Parathyroid adenoma (tissue), 2 donors: ENCODE measurements around the gene DNAJC6.

ENCODE experiments used
- H2AFZ ChIP-seq: fragments of 300-600 bp; sonication (generic); one replicate; pipeline ENCODE4 v1.7.0; 2017; ENCODE audit warnings: antibody characterized with exemption, mild to moderate bottlenecking
- H3K27ac ChIP-seq: fragments of 300-600 bp; sonication (generic); one replicate; pipeline ENCODE4 v1.7.0; 2017
- H3K27me3 ChIP-seq: fragments of 300-600 bp; sonication (generic); one replicate; pipeline ENCODE4 v1.7.0; 2017; ENCODE audit warnings: low read length; ENCODE audit not compliant: control insufficient read depth, insufficient read depth
- H3K36me3 ChIP-seq: fragments of 300-600 bp; sonication (generic); one replicate; pipeline ENCODE4 v1.7.0; 2017; ENCODE audit warnings: low read length; ENCODE audit not compliant: control insufficient read depth, insufficient read depth
- H3K4me1 ChIP-seq: fragments of 300-600 bp; sonication (generic); one replicate; pipeline ENCODE4 v1.7.0; 2017; ENCODE audit warnings: control low read depth
- H3K4me2 ChIP-seq: fragments of 300-600 bp; sonication (generic); one replicate; pipeline ENCODE4 v1.7.0; 2017; ENCODE audit warnings: low read length
- H3K4me3 ChIP-seq: fragments of 300-600 bp; sonication (generic); one replicate; pipeline ENCODE4 v1.7.0; 2017; ENCODE audit warnings: low read depth, low read length
- H3K79me2 ChIP-seq: fragments of 300-600 bp; sonication (generic); one replicate; pipeline ENCODE4 v1.7.0; 2017; ENCODE audit warnings: control low read depth
- H3K9ac ChIP-seq: fragments of 300-600 bp; sonication (generic); one replicate; pipeline ENCODE4 v1.7.0; 2017; ENCODE audit warnings: mild to moderate bottlenecking
- H3K9me3 ChIP-seq: fragments of 300-600 bp; sonication (generic); one replicate; pipeline ENCODE4 v1.7.0; 2017; ENCODE audit warnings: low read length; ENCODE audit not compliant: control insufficient read depth
- TF ChIP-seq, protein P1 (sequence below): fragments of 300-600 bp; sonication (generic); IDR thresholded peaks from one replicate; pipeline ENCODE4 v1.7.0; 2017; ENCODE audit warnings: antibody characterized with exemption, mild to moderate bottlenecking
- donor health status: primary hyperparathyroidism.

The DNAJC6 gene

DNA sequence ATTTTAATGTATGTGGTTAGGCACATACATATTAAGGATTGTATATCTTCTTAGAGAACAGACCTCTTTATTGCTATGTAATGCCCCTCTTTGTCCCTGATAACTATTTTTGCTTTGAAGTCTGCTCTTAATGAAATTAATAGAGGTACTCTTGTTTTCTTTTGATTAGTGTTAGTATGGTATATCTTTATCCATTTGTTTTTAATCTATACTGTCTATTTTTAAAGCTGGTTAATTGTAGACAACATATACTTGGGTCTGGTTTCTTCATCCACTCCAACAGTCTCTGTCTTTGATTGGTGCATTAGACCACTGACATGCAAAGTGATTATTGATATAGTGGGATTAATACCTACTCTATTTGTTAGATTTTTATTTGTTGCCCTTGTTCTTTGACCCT, 147.1 kb downstream of the DNAJC6 start:
- H3K4me2 ChIP-seq = no peak overlapping the region
- H3K4me1 ChIP-seq = no peaks in the 10 kb centered on the region
- TF ChIP-seq, protein P1, sequence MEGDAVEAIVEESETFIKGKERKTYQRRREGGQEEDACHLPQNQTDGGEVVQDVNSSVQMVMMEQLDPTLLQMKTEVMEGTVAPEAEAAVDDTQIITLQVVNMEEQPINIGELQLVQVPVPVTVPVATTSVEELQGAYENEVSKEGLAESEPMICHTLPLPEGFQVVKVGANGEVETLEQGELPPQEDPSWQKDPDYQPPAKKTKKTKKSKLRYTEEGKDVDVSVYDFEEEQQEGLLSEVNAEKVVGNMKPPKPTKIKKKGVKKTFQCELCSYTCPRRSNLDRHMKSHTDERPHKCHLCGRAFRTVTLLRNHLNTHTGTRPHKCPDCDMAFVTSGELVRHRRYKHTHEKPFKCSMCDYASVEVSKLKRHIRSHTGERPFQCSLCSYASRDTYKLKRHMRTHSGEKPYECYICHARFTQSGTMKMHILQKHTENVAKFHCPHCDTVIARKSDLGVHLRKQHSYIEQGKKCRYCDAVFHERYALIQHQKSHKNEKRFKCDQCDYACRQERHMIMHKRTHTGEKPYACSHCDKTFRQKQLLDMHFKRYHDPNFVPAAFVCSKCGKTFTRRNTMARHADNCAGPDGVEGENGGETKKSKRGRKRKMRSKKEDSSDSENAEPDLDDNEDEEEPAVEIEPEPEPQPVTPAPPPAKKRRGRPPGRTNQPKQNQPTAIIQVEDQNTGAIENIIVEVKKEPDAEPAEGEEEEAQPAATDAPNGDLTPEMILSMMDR = no peak
- no peaks in the 10 kb centered on the region for H3K27me3 ChIP-seq
- no peaks in the 10 kb centered on the region for H3K36me3 ChIP-seq
- no peaks in the 10 kb centered on the region for H3K9me3 ChIP-seq
- H3K79me2 ChIP-seq = no peaks in the 10 kb centered on the region
- H3K9ac ChIP-seq = no peak overlapping the region
- H3K27ac ChIP-seq = no peak overlapping the region
- H3K4me3 ChIP-seq = no peak overlapping the region
- no peak overlapping the region for H2AFZ ChIP-seq

DNA sequence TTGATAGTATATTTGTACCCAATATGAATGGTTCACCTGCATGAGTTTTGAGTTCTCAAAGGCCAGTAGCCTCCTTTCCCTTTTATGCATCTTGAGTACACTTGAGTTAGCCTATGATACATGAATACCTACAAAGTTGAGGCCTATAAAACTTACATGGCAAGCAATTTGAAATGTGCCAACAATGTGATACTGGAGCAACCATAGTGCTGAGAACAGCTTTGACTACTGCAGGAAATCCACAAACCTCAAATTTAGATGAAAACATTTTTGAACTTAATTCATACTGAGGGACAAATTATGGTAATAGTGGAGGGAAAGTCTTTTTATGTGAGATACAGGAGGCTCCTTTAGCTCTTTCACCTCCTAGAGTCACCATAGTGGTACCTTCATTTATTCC, 148.5 kb downstream of the DNAJC6 start:
- no peaks in the 10 kb centered on the region for H3K36me3 ChIP-seq
- H3K27ac ChIP-seq = no peak overlapping the region
- H3K9ac ChIP-seq = no peak overlapping the region
- H3K79me2 ChIP-seq = no peaks in the 10 kb centered on the region
- H3K4me1 ChIP-seq = no peaks in the 10 kb centered on the region
- no peaks in the 10 kb centered on the region for H3K27me3 ChIP-seq
- H3K4me2 ChIP-seq = no peak overlapping the region
- TF ChIP-seq, protein P1 = no peak
- H3K9me3 ChIP-seq = no peaks in the 10 kb centered on the region
- no peak overlapping the region for H2AFZ ChIP-seq
- no peak overlapping the region for H3K4me3 ChIP-seq

GRCh38 chr1:65458730-65459396, 149.5 kb downstream of the DNAJC6 start:
- no peak overlapping the region for H3K9ac ChIP-seq
- no peak overlapping the region for H2AFZ ChIP-seq
- H3K4me3 ChIP-seq = no peak overlapping the region
- no peaks in the 10 kb centered on the region for H3K36me3 ChIP-seq
- H3K9me3 ChIP-seq = no peaks in the 10 kb centered on the region
- H3K79me2 ChIP-seq = no peaks in the 10 kb centered on the region
- TF ChIP-seq, protein P1 = no peak
- H3K4me2 ChIP-seq = no peak overlapping the region
- no peak overlapping the region for H3K27ac ChIP-seq
- no peaks in the 10 kb centered on the region for H3K4me1 ChIP-seq
- no peaks in the 10 kb centered on the region for H3K27me3 ChIP-seq

GRCh38 chr1:65459397-65459768, 150.0 kb downstream of the DNAJC6 start:
- Histone ChIP-seq H3K79me2 (no peaks in the 10 kb centered on the region), H3K9ac (no peak overlapping the region), H3K4me1 (no peaks in the 10 kb centered on the region), H3K4me2 (no peak overlapping the region), H3K27me3 (no peaks in the 10 kb centered on the region), H3K27ac (no peak overlapping the region), H2AFZ (no peak overlapping the region), H3K36me3 (no peaks in the 10 kb centered on the region), H3K4me3 (no peak overlapping the region), H3K9me3 (no peaks in the 10 kb centered on the region)
- TF ChIP-seq, protein P1 = peak; percentile 25
